Endothelial cell of umbilical vein (primary cell): Measurements from ENCODE around the gene LSM14B. TPM values are rescaled to one million over a fixed set of nuclear protein-coding genes. Genes with fewer than 3 reads are reported as not detected.

Experiments
- BruUV-seq: library from RNA; stranded (reverse); fragments of 400-500 nt; replicated peaks from 2 replicates; lab custom pipeline; 2021; lab: Mats Ljungman, UMichigan
- CTCF ChIA-PET: fragments of 300-600, 350-600 bp; sonication (Branson Sonifier 250); formaldehyde crosslinking; loops from one replicate; lab custom pipeline; 2021; ENCODE audit warnings: antibody characterized with exemption, inconsistent platforms; lab: Charles Lee
- POLR2A ChIA-PET: fragments of 300-600, 350-600 bp; sonication (Branson Sonifier 250); formaldehyde crosslinking; loops from one replicate; lab custom pipeline; 2021; ENCODE audit warnings: antibody characterized with exemption, inconsistent platforms; lab: Charles Lee
- DNase-seq: peaks from one replicate; pipeline ENCODE4 v3.0.0-alpha.2; 2011; ENCODE audit warnings: low read depth, low spot score
- FAIRE-seq: peaks from 2 replicates; lab custom pipeline; 2011; peaks lifted over from hg19 to GRCh38; lab: Jason Lieb, UNC
- H2AFZ ChIP-seq: 2 replicates; pipeline ENCODE4 v1.6.0; 2012; ENCODE audit warnings: low read depth, low read length, control low read depth, inconsistent platforms
- H3K27ac ChIP-seq: 2 replicates; pipeline ENCODE4 v1.5.1; 2011; ENCODE audit warnings: low read depth, mild to moderate bottlenecking, control low read depth, low read length, moderate library complexity; ENCODE audit not compliant: insufficient read depth
- H3K27me3 ChIP-seq, 2 experiments: 2 replicates each; pipeline versions ENCODE4 v1.6.0 to v1.6.1; 2011; ENCODE audit warnings: low read length in 2 of 2, mixed read lengths in 1 of 2; ENCODE audit not compliant: control insufficient read depth in 2 of 2, insufficient read depth in 2 of 2
- H3K36me3 ChIP-seq, 2 experiments: 2 replicates in 1 of 2; 3 replicates in 1 of 2; pipeline ENCODE4 v1.5.1; 2011; ENCODE audit warnings: low read length in 2 of 2, mild to moderate bottlenecking in 1 of 2, moderate library complexity in 1 of 2; ENCODE audit not compliant: control insufficient read depth in 2 of 2, insufficient read depth in 2 of 2; ENCODE audit errors: extremely low read depth in 1 of 2
- H3K4me1 ChIP-seq: 3 replicates; pipeline ENCODE4 v1.5.1; 2011; ENCODE audit warnings: mild to moderate bottlenecking, low read length; ENCODE audit not compliant: control insufficient read depth, insufficient read depth; ENCODE audit errors: extremely low read depth
- H3K4me2 ChIP-seq: 2 replicates; pipeline ENCODE4 v1.6.1; 2011; ENCODE audit warnings: low read length, control low read depth, mixed read lengths; ENCODE audit not compliant: insufficient read depth
- H3K4me3 ChIP-seq, 3 experiments: fragments of 200-600 bp in 1 of 3; sonication (generic), shearing (Covaris generic) in 1 of 3; replicated peaks in 1 of 3; 2 replicates each; pipeline ENCODE4 v1.5.1; 2011 to 2016; ENCODE audit warnings: control low read depth in 3 of 3, low read length in 3 of 3, mild to moderate bottlenecking in 2 of 3, inconsistent platforms in 1 of 3, low read depth in 1 of 3, moderate library complexity in 1 of 3; ENCODE audit not compliant: insufficient read depth in 1 of 3
- H3K79me2 ChIP-seq: 2 replicates; pipeline ENCODE4 v1.6.0; 2012; ENCODE audit warnings: low read length, inconsistent platforms; ENCODE audit not compliant: control insufficient read depth, insufficient read depth
- H3K9ac ChIP-seq: replicated peaks from 2 replicates; pipeline ENCODE3; 2011; ENCODE audit warnings: low read length, control low read depth; ENCODE audit not compliant: insufficient read depth; ENCODE audit errors: extremely low read depth
- H3K9me1 ChIP-seq: replicated peaks from 3 replicates; pipeline ENCODE4 v1.6.0; 2011; ENCODE audit warnings: mild to moderate bottlenecking, low read length; ENCODE audit not compliant: control insufficient read depth, insufficient read depth; ENCODE audit errors: extremely low read depth
- H3K9me3 ChIP-seq: replicated peaks from 2 replicates; pipeline ENCODE4 v1.5.1; 2012; ENCODE audit warnings: low read length, inconsistent platforms; ENCODE audit not compliant: control insufficient read depth, insufficient read depth
- H4K20me1 ChIP-seq: replicated peaks from 2 replicates; pipeline ENCODE3; 2011; ENCODE audit warnings: mild to moderate bottlenecking, low read length; ENCODE audit not compliant: control insufficient read depth, insufficient read depth; ENCODE audit errors: extremely low read depth
- EZH2 ChIP-seq: IDR thresholded peaks from 2 replicates; pipeline ENCODE4 v1.6.1; 2012; ENCODE audit warnings: borderline replicate concordance, low read depth, mild to moderate bottlenecking, moderate library complexity, low read length, inconsistent platforms; ENCODE audit not compliant: severe bottlenecking
- FOS ChIP-seq: IDR thresholded peaks from 2 replicates; pipeline ENCODE4 v1.6.1; 2011; ENCODE audit warnings: mild to moderate bottlenecking, low read length, moderate library complexity, borderline replicate concordance; ENCODE audit not compliant: insufficient read depth
- GATA2 ChIP-seq: IDR thresholded peaks from 2 replicates; pipeline ENCODE4 v1.7.0; 2011; ENCODE audit warnings: low read depth, mild to moderate bottlenecking, moderate library complexity, mixed read lengths, low read length; ENCODE audit not compliant: insufficient read length, insufficient read depth
- MYC ChIP-seq: IDR thresholded peaks from one replicate; pipeline ENCODE4 v1.6.1; 2011; ENCODE audit warnings: mild to moderate bottlenecking, low read depth, low read length
- dilution Hi-C: fragments of 300-500 bp; cut with MboI; formaldehyde crosslinking; loops from one replicate; pipeline ENCODE4 v1.15.0; 2019; ENCODE audit warnings: low sequenced_read_pairs; ENCODE audit not compliant: extremely low pct_ligation_motif_present
- intact Hi-C: fragments of 100-400 bp; cut with micrococcal nuclease; formaldehyde crosslinking; loops from one replicate; pipeline ENCODE4 v1.10.0; 2022
- polyA plus RNA-seq, 4 experiments: library from polyadenylated mRNA; depleted of rRNA in 3 of 4; stranded (reverse) in 3 of 4; unstranded in 1 of 4; fragments of >200 nt; gene quantifications; 2 replicates each; pipeline versions ENCODE4 v1.2.1 to v1.2.3, GENCODE V29; 2011 to 2012; ENCODE audit warnings: missing spikeins in 1 of 4
- total RNA-seq: library from RNA; stranded (reverse); gene quantifications from 2 replicates; pipeline ENCODE4 v1.2.3, GENCODE V29; 2021
- TF ChIP-seq, protein P1 (sequence below), 2 donors: IDR thresholded peaks; 1 replicate in 1 of 2; 2 replicates in 1 of 2; pipeline ENCODE4 v1.5.1; 2011; ENCODE audit warnings: low read length in 2 of 2, mild to moderate bottlenecking in 2 of 2, moderate library complexity in 2 of 2, control low read depth in 1 of 2, inconsistent platforms in 1 of 2, low read depth in 1 of 2; ENCODE audit not compliant: insufficient read depth in 1 of 2; ENCODE audit errors: extremely low read depth in 1 of 2
- TF ChIP-seq, protein P2 (sequence below): IDR thresholded peaks from 2 replicates; pipeline ENCODE4 v1.6.1; 2011; ENCODE audit not compliant: insufficient read depth, insufficient read length

The LSM14B gene
- total and polyA plus RNA-seq, 2 donors (not counting 3 experiments of a cell fraction or from before 2014, with no cell fraction given), result 32.5 to 34.0 TPM

- DNase-seq, result no peak
- intact Hi-C loops, result no loop called here
- dilution Hi-C loops, result no loop called here
- ChIA-PET POLR2A (no interaction called here), CTCF (no interaction called here)
- no TSS peak for BruUV-seq
- TF ChIP-seq, protein P1, sequence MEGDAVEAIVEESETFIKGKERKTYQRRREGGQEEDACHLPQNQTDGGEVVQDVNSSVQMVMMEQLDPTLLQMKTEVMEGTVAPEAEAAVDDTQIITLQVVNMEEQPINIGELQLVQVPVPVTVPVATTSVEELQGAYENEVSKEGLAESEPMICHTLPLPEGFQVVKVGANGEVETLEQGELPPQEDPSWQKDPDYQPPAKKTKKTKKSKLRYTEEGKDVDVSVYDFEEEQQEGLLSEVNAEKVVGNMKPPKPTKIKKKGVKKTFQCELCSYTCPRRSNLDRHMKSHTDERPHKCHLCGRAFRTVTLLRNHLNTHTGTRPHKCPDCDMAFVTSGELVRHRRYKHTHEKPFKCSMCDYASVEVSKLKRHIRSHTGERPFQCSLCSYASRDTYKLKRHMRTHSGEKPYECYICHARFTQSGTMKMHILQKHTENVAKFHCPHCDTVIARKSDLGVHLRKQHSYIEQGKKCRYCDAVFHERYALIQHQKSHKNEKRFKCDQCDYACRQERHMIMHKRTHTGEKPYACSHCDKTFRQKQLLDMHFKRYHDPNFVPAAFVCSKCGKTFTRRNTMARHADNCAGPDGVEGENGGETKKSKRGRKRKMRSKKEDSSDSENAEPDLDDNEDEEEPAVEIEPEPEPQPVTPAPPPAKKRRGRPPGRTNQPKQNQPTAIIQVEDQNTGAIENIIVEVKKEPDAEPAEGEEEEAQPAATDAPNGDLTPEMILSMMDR (IDR thresholded peaks at IDR 0.05; ENCODE audit: extremely low read depth in 1 of 2, insufficient read depth in 1 of 2, low read depth in 1 of 2, low read length in 2 of 2), result no peak
- TF ChIP-seq EZH2, result no peak
- TF ChIP-seq, protein P2, sequence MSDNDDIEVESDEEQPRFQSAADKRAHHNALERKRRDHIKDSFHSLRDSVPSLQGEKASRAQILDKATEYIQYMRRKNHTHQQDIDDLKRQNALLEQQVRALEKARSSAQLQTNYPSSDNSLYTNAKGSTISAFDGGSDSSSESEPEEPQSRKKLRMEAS, result no peak
- no peak for FAIRE-seq
- Histone ChIP-seq H3K4me3 (no peak overlapping the region), H3K9ac (no peak overlapping the region), H4K20me1 (peaks cover 2% of the 10 kb centered on the region), H2AFZ (no peak overlapping the region), H3K27ac (no peak overlapping the region), H3K9me3 (no peaks in the 10 kb centered on the region), H3K27me3 (no peaks in the 10 kb centered on the region), H3K36me3 (peaks cover 11 to 35% of the 10 kb centered on the region in 2 experiments), H3K9me1 (no peaks in the 10 kb centered on the region), H3K4me1 (no peaks in the 10 kb centered on the region), H3K79me2 (peaks cover 38% of the 10 kb centered on the region), H3K4me2 (no peak overlapping the region)
Observed at GRCh38 chr20:62159839-62160238, 37.6 kb downstream of the LSM14B start.

DNA sequence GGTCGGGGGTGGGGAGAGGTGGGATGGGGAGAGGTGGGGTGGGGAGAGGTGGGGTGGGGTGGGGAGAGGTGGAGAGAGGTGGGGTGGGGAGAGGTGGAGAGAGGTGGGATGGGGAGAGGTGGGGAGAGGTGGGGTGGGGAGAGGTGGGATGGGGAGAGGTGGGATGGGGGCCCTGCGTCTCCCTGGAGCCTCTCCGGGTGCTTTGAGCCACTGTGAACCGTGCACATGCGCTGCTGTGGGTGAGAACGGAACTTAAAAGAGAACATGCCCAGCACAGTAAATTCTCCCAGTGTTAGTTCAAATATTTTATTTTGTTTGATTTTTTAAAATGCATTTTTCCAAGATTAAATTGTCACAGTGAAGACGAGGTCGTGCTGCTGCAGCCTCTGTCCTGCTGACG lies 38.0 kb downstream of the LSM14B start:
- FAIRE-seq (no peak), DNase-seq (no peak)
- H3K4me3 ChIP-seq, result no peak overlapping the region
- TF ChIP-seq EZH2 (no peak), GATA2 (no peak), MYC (no peak), FOS (no peak)
- CTCF ChIA-PET, result no interaction called here
- no peaks in the 10 kb centered on the region for H3K9me3 ChIP-seq
- H3K36me3 ChIP-seq, result peaks cover 11 to 39% of the 10 kb centered on the region in 2 experiments
- peaks cover 2% of the 10 kb centered on the region for H4K20me1 ChIP-seq
- no peak overlapping the region for H3K4me2 ChIP-seq
- no peak overlapping the region for H2AFZ ChIP-seq
- BruUV-seq, result no TSS peak
- H3K27me3 ChIP-seq, result no peaks in the 10 kb centered on the region
- H3K4me1 ChIP-seq, result no peaks in the 10 kb centered on the region
- dilution Hi-C loops (no loop called here), intact Hi-C loops (no loop called here)
- peaks cover 35% of the 10 kb centered on the region for H3K79me2 ChIP-seq
- H3K9ac ChIP-seq, result no peak overlapping the region
- H3K9me1 ChIP-seq, result no peaks in the 10 kb centered on the region
- POLR2A ChIA-PET, result no interaction called here
- H3K27ac ChIP-seq, result no peak overlapping the region
